DMS 273 (cell line): ENCODE measurements around the gene TMC2.

ENCODE experiments used
- DNase-seq: peaks from one replicate; lab custom pipeline; 2025; ENCODE audit not compliant: unreplicated experiment; lab: John Stamatoyannopoulos, UW

Gene TMC2

GRCh38 chr20:2576317-2576727 lies 39.9 kb downstream of the TMC2 start:
- peak; percentile 81 for DNase-seq

GRCh38 chr20:2578475-2579192 lies 42.3 kb downstream of the TMC2 start:
- peak; percentile 25 for DNase-seq

- DNase-seq, result no peak
Observed at GRCh38 chr20:2585811-2586210, 49.4 kb downstream of the TMC2 start.

- DNase-seq, result no peak
Observed at GRCh38 chr20:2593756-2594155, 57.4 kb downstream of the TMC2 start.

DNA sequence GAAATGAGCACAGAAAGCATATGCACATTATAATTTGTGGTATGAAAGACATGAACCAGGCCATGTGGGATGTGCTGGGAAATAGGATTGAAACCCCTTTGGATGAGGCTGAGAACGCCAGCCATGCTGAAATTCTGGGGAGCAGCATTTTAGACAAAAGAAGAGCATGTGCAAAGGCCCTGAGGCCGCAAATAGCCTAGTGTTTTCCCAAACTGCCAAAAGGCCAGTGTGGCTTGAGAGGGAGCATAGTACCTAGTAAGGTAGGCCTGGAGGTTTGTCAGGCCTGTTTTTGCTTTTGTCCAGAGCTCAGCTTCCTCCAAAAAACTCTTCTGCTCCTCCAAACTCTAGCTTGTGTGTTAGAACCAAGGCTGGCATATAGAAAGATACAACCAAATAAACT lies 58.7 kb downstream of the TMC2 start:
- DNase-seq, result no peak

- no peak for DNase-seq
Observed at GRCh38 chr20:2596673-2597279, 60.4 kb downstream of the TMC2 start.

GRCh38 chr20:2599288-2600006 lies 63.1 kb downstream of the TMC2 start:
- DNase-seq, result peak; percentile 68

DNA sequence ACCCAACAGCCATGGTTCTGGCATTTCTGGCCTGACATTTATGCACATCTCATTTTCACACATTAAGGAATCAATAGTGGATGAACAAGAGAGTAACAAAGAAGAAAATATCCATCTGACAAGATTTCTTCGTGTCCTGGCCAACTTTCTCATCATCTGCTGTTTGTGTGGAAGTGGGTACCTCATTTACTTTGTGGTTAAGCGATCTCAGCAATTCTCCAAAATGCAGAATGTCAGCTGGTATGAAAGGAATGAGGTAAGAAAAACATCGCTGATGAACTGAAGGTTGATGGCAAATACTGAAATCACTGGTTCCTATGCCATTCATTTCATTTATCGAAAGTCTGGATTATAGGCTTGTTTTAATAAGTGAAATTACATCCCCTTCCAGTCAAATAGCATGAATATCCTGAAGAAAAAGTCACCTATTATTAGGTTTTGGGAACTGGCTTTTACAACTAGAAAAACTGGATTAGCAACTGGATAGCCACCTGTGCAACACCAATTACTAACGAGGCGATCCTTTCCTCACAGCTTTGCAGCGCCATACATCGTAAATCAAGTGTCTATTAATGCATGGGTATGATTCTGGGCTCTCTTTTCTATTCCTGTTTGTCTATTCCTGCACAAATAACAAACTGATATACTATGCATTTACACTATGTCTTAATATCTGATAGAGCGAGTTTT lies 65.8 kb downstream of the TMC2 start:
- peak; percentile 12 for DNase-seq

DNA sequence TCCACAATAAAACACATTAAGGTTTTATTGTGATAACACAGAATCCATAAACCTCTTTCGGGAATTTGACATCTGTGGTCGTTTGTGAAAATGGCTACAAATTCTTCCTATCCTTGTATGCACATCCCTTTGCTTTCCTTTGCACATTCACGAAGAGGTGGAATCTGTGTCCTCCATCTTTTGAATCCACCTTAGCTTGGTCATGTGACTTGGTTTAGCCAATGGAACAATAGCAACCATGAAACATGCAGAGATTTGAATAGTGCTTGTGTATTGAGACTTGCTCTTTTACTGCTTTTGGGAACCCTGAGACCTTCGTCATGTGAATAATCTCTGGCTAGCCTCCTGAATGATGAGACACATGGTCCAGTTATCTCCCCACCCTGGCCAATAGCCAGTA lies 66.4 kb downstream of the TMC2 start:
- peak; percentile 20 for DNase-seq

- DNase-seq, result no peak
Observed at GRCh38 chr20:2603816-2604505, 67.6 kb downstream of the TMC2 start.

DNA sequence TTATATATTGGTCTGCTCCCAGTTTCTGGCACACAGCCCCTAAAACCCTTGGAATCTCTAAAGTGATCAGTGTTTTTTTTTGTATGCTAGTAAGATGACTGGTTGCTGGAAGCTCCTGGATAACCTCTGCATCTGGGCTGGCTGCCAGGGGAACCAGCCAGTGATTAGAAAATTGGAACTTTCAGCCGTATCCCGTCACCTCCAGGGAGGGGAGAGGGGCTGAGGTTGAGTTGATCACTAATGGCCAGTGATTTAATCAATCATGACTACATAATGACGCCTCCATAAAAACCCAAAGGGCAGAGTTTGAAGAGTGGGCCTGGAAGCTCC lies 68.1 kb downstream of the TMC2 start:
- DNase-seq, result peak; percentile 13

GRCh38 chr20:2606507-2607006 lies 70.2 kb downstream of the TMC2 start:
- no peak for DNase-seq

GRCh38 chr20:2610326-2610725 lies 74.0 kb downstream of the TMC2 start:
- DNase-seq, result no peak

DNA sequence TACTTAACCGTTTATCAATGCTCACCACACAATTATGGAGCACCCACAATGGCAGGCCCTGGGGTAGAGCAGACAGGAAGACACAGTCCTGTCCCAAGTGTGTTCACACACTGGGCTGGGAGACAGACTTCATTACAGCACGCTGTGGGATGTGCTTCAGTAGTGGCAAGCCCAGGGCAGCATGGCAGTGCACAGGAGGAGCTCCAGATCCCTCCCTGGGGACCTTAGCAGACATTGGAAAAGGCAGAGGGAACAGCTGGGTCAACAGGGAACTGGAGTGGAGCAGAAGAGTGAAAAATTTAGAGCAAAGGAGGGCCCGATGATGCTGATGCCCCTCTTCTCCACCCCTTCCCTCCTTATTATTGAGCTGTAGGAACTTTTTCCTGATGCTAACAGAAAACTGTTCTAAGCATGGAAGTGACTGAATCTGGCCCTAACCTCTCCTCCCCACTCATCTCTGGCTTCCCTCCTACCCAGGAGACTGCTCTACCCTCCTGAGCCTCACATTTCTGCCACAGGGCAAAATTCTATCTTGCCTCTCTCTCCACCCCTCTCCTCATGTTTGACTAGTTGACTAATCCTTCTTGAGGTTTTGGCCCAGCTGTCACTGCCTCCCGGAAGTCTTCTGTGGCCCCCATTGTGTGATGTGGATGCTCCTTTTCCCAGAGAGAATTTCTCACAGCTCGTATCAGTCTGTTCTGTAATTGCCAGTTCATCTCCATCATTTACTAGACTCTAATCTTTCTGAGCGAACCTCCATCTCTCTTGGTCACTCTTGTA lies 74.8 kb downstream of the TMC2 start:
- DNase-seq, result peak; percentile 55

GRCh38 chr20:2612073-2612472 lies 75.7 kb downstream of the TMC2 start:
- DNase-seq, result no peak

DNA sequence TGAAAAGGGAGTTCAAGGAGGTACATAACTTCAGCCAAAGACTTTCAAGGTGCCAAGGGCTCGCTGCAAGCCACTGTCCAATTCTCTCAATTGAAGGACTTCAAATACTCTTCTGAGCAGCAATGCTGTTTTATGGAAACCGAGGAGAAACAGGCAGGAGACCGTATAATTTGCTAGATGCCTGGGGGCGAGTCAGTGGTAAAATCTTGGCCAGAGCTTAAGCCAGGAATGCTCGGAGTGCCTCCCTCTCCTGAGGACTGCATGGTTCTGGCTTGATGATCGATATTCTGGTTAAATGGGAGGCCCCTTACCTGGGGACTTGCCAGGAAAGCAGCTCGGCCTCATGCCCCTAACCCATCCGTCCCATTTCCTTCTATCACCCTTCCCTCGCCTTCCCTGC lies 80.3 kb downstream of the TMC2 start:
- DNase-seq, result no peak

- no peak for DNase-seq
Observed at GRCh38 chr20:2617099-2617714, 80.8 kb downstream of the TMC2 start.

- no peak for DNase-seq
Observed at GRCh38 chr20:2618815-2619214, 82.4 kb downstream of the TMC2 start.

- no peak for DNase-seq
Observed at GRCh38 chr20:2619337-2619736, 83.0 kb downstream of the TMC2 start.
